KBM-7 (cell line): ENCODE measurements around the gene DCP2.
"Not testable (repeated sequence)": the region's sequence is repeated elsewhere in the genome, so short reads cannot be mapped to it uniquely, and the experiment has no call there.

ENCODE experiments used
- DNase-seq: peaks from one replicate; pipeline ENCODE4 v3.0.0-alpha.2; 2015
- in situ Hi-C: fragments of 300-500 bp; cut with MboI; formaldehyde crosslinking; loops from 2 replicates; pipeline ENCODE4 v1.14.3; 2020; ENCODE audit warnings: low sequenced_read_pairs, low pct_unique_long_range_greater_than_20kb, mixed read lengths

Gene DCP2

GRCh38 chr5:112963374-112963733 lies 13.2 kb upstream of the DCP2 start:
- in situ Hi-C loops: not testable (repeated sequence)

GRCh38 chr5:112965733-112966306 lies 10.8 kb upstream of the DCP2 start:
- no peak for DNase-seq
- in situ Hi-C loops: no loop called here

More at GRCh38 chr5:112963374-112963733, 13.2 kb upstream of the DCP2 start:
- not testable (repeated sequence) for DNase-seq

- DNase-seq: no peak
- in situ Hi-C loops: no loop called here
Observed at GRCh38 chr5:112967520-112968083, 9.0 kb upstream of the DCP2 start.

GRCh38 chr5:112968411-112969106 lies 8.0 kb upstream of the DCP2 start:
- in situ Hi-C loops: no loop called here

GRCh38 chr5:112971276-112971675 lies 5.3 kb upstream of the DCP2 start:
- DNase-seq: no peak

More at GRCh38 chr5:112968411-112969106, 8.0 kb upstream of the DCP2 start:
- DNase-seq: no peak

GRCh38 chr5:112973036-112973435 lies 3.6 kb upstream of the DCP2 start:
- DNase-seq: no peak
- in situ Hi-C loops: no loop called here

More at GRCh38 chr5:112971276-112971675, 5.3 kb upstream of the DCP2 start:
- in situ Hi-C loops: no loop called here

GRCh38 chr5:112973904-112974303 lies 2.7 kb upstream of the DCP2 start:
- no peak for DNase-seq
- in situ Hi-C loops: no loop called here

GRCh38 chr5:112974901-112975300 lies 1.7 kb upstream of the DCP2 start:
- in situ Hi-C loops: no loop called here
- DNase-seq: no peak

GRCh38 chr5:112975721-112976431 lies 722 bp upstream of the DCP2 start:
- in situ Hi-C loops: no loop called here
- DNase-seq: no peak

GRCh38 chr5:112977440-112977861 lies 853 bp downstream of the DCP2 start:
- in situ Hi-C loops: no loop called here
- DNase-seq: no peak

- in situ Hi-C loops: no loop called here
- no peak for DNase-seq
Observed at GRCh38 chr5:112978836-112979235, 2.2 kb downstream of the DCP2 start.

- no peak for DNase-seq
- in situ Hi-C loops: no loop called here
Observed at GRCh38 chr5:112979723-112980122, 3.1 kb downstream of the DCP2 start.

- in situ Hi-C loops: no loop called here
- no peak for DNase-seq
Observed at GRCh38 chr5:112983363-112983762, 6.8 kb downstream of the DCP2 start.

- in situ Hi-C loops: no loop called here
Observed at GRCh38 chr5:112986224-112986623, 9.6 kb downstream of the DCP2 start.

GRCh38 chr5:112995764-112996618 lies 19.4 kb downstream of the DCP2 start:
- peak; percentile 78 for DNase-seq
- in situ Hi-C loops: no loop called here

More at GRCh38 chr5:112986224-112986623, 9.6 kb downstream of the DCP2 start:
- DNase-seq: no peak

GRCh38 chr5:112996830-112997374 lies 20.3 kb downstream of the DCP2 start:
- in situ Hi-C loops: no loop called here
- no peak for DNase-seq

- in situ Hi-C loops: no loop called here
- DNase-seq: no peak
Observed at GRCh38 chr5:112998296-112998695, 21.7 kb downstream of the DCP2 start.

- DNase-seq: no peak
- in situ Hi-C loops: no loop called here
Observed at GRCh38 chr5:113000466-113000865, 23.9 kb downstream of the DCP2 start.

GRCh38 chr5:113002423-113002822 lies 25.8 kb downstream of the DCP2 start:
- in situ Hi-C loops: no loop called here
- no peak for DNase-seq
